ENCODE results near the gene NTN3.

Gene NTN3

DNA sequence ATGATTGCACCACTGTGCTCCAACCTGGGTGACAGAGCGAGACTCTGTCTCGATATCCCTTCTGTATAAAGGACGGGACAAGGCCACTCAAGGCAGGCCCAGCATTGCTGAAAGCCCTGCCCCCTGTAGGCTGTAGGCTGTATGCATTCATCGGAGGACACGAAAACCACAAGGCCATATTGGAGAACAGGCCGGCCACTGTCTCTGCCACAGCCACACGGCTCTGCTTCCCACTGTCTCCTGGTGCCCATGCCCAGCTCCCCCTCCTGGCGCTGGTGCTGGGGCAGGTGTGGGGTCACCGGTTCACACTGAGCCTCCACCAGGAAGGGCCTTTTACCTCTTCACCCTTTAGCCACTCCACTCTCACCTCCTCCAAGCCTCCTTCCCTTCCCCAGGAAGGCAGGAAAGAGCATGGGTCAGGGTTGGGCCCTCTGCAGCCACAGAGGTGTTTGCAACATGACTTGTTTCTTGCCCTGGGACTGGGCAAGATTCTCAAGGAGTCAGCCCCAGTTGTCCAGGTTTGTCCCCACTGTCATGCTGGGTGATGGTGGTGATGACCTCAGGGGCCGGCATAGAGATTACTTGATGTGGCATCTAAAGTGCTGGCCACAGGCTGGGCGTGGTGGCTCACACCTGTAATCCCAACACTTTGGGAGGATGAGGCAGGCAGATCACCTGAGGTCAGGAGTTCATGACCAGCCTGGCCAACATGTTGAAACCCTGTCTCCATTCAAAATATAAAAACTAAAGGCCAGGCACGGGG, 5.3 kb upstream of the NTN3 start:
- no peak overlapping the region for H3K27ac ChIP-seq (ENCODE audit: low read depth, low read length)
- no peaks in the 10 kb centered on the region for H3K9me3 ChIP-seq (ENCODE audit: control insufficient read depth in 5 of 5, low read length in 5 of 5)
- no peak overlapping the region for H3K4me3 ChIP-seq (ENCODE audit: low read depth in 1 of 5, low read length in 5 of 5)
- no peak overlapping the region for H3K9ac ChIP-seq (ENCODE audit: low read length in 5 of 5)
- H3K36me3 ChIP-seq (ENCODE audit: control insufficient read depth in 5 of 5, insufficient read depth in 5 of 5, low read length in 5 of 5): no peaks in the 10 kb centered on the region
- peaks cover 0 to 20% (median 9%) of the 10 kb centered on the region in 5 donors for H3K27me3 ChIP-seq (ENCODE audit: control insufficient read depth in 5 of 5, insufficient read depth in 4 of 5, low read length in 5 of 5)
- peaks cover 0 to 32% (median 22%) of the 10 kb centered on the region in 5 donors for H3K4me1 ChIP-seq (ENCODE audit: control insufficient read depth in 5 of 5, insufficient read depth in 5 of 5, low read length in 5 of 5)

DNA sequence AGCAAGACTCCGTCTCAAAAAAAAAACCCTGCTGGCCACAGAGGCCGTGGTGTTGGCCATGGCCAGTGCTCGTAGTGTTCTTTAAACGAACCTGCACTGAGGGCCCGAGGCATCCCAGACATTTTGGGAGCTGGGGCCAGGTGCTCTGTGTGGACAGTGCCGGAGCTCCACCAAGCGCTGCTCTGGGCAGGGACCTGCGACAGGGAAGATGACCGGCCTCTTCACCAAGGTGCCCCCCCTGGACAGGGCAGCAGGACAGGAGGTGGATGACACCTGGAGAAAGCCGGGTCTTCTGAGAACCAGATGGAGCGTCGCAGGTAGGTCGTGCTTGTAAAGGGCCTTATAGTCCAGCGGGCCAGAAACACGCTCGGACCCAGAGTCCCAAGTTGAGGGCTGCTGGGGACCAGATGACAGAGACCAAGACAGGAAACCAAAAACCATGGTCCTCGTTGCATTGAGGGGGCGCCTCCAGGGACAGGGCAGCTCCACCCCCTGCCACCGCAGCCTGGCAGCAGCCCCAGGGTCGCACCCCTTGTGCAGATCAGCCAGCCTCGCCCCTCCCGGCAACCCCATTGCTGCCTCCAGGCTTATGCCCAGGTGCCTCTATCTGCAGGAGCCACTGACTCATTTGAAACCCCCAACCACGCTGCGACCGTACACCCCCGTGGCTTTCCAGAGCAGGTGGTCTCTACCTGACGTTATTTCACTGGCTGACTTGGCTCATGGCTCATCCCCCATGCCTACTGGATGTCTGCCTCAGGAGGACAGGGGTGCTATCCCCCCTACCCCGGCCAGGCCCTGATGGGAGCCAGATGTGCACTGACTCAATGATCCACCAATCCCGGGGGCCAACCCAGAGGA, 4.2 kb upstream of the NTN3 start:
- Histone ChIP-seq H3K4me3 (ENCODE audit: low read depth in 1 of 5, low read length in 5 of 5) (peak overlapping the region in 3 of 5 donors; percentile 3 to 68 (median 53)), H3K9me3 (ENCODE audit: control insufficient read depth in 5 of 5, low read length in 5 of 5) (no peaks in the 10 kb centered on the region), H3K27me3 (ENCODE audit: control insufficient read depth in 5 of 5, insufficient read depth in 4 of 5, low read length in 5 of 5) (peaks cover 0 to 22% (median 12%) of the 10 kb centered on the region in 5 donors), H3K4me1 (ENCODE audit: control insufficient read depth in 5 of 5, insufficient read depth in 5 of 5, low read length in 5 of 5) (peaks cover 0 to 42% (median 28%) of the 10 kb centered on the region in 5 donors), H3K36me3 (ENCODE audit: control insufficient read depth in 5 of 5, insufficient read depth in 5 of 5, low read length in 5 of 5) (no peaks in the 10 kb centered on the region), H3K9ac (ENCODE audit: low read length in 5 of 5) (peak overlapping the region in 1 of 5 donors; percentile 9), H3K27ac (ENCODE audit: low read depth, low read length) (no peak overlapping the region)

DNA sequence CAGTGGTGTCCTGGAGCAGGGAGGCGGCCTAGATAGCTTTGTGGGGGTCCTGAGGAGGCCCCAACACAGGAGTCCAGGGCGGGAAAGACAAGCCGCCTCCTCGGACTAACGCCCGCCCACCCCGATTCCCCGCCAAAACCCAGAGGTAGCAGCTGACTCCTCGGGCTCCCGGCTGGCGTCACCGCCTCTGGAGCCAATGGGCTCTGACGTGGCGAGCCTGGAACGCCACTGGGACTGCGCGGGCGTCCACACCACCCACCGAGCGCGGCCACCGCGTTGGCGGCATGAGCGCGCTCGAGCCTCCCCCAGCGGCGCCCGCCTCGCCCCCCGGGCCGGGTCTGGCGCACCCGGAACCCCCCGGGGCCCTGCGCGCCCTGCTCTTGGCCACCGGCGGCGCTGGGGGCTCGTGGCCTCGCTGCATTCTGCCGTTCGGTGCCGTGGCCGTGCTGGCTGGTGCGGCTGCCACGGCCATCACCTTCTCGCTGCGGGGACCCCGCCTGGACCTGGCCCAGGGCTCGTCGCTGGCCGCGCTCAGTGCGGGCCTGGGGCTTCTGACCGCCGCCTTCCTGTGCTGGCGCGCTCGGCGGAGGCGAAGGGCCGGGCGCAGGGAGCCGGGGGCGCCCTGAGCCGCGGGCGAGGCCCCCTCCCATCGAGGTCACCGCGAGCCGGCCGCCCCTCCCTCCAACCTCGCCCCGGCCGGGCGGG, 3.4 kb upstream of the NTN3 start:
- peaks cover 0 to 49% (median 34%) of the 10 kb centered on the region in 5 donors for H3K4me1 ChIP-seq (ENCODE audit: control insufficient read depth in 5 of 5, insufficient read depth in 5 of 5, low read length in 5 of 5)
- H3K27me3 ChIP-seq (ENCODE audit: control insufficient read depth in 5 of 5, insufficient read depth in 4 of 5, low read length in 5 of 5): peaks cover 0 to 30% (median 13%) of the 10 kb centered on the region in 5 donors
- peak overlapping the region in 3 of 5 donors; percentile 35 to 62 (median 42) for H3K9ac ChIP-seq (ENCODE audit: low read length in 5 of 5)
- H3K9me3 ChIP-seq (ENCODE audit: control insufficient read depth in 5 of 5, low read length in 5 of 5): no peaks in the 10 kb centered on the region
- H3K36me3 ChIP-seq (ENCODE audit: control insufficient read depth in 5 of 5, insufficient read depth in 5 of 5, low read length in 5 of 5): no peaks in the 10 kb centered on the region
- H3K27ac ChIP-seq (ENCODE audit: low read depth, low read length): peak overlapping the region; percentile 50
- peak overlapping the region in 4 of 5 donors; percentile 39 to 68 (median 57) for H3K4me3 ChIP-seq (ENCODE audit: low read depth in 1 of 5, low read length in 5 of 5)

DNA sequence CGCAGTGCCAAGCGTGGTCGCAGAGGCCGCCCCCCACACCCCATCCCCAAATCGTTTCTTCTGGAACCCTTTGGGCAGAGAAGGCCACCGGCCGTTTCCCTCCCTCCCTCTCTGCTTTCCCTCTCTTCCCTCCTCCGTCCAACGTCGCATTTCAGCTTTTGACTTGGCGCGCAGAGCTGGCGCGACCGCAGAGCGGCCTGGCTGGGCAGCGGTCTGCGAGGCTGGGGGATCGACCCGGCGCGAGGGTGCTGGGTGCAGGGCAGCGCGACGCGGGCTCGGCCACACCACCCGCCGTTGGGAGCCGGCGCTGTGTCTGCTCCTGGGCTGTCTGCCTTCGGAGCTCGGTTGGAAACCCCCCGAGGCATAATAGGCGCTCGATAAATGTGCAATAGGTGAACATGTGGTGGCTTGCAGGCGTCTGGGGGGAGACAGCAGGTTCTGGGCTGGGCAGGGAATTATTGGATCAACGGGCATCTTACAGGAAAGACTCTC, 2.8 kb upstream of the NTN3 start:
- Histone ChIP-seq H3K36me3 (ENCODE audit: control insufficient read depth in 5 of 5, insufficient read depth in 5 of 5, low read length in 5 of 5) (no peaks in the 10 kb centered on the region), H3K27ac (ENCODE audit: low read depth, low read length) (peak overlapping the region; percentile 50), H3K9ac (ENCODE audit: low read length in 5 of 5) (peak overlapping the region in 4 of 5 donors; percentile 35 to 62 (median 42)), H3K27me3 (ENCODE audit: control insufficient read depth in 5 of 5, insufficient read depth in 4 of 5, low read length in 5 of 5) (peaks cover 0 to 35% (median 18%) of the 10 kb centered on the region in 5 donors), H3K4me1 (ENCODE audit: control insufficient read depth in 5 of 5, insufficient read depth in 5 of 5, low read length in 5 of 5) (peaks cover 0 to 54% (median 39%) of the 10 kb centered on the region in 5 donors), H3K4me3 (ENCODE audit: low read depth in 1 of 5, low read length in 5 of 5) (peak overlapping the region in 4 of 5 donors; percentile 39 to 68 (median 57)), H3K9me3 (ENCODE audit: control insufficient read depth in 5 of 5, low read length in 5 of 5) (no peaks in the 10 kb centered on the region)

DNA sequence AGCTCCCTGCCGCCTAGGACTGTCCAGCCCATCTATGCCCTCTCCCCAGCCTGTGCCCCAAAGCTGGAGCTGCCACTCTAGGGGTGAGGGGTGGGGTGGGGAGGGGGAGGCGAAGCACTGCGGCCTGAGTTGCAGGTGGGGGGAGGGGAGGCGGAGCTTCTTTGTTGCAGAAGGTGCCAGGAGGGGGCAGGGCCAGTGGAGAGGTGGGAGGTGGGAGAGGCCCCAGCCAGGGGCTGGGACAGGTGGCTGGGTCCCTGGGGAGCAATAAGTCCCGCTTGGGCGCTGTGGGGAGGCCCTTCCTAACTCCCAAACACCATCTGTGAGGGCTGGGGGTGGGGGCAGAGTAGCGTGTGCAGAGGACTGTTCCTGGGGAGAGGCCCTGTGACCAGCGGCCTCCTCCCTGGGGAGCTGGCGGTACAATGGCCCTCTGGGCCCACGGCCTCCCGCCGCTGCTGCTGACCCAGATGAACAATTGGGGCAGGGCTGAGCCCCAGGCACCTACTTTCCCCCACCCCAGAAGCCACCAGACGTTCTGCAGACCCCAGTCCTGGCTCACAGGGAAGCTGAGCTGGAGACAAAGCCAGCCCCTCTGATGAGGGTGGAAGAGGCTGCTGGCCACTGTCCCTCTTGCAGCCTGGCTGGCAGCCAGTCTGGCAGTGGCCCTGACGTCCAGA, 2.2 kb upstream of the NTN3 start:
- Histone ChIP-seq H3K4me3 (ENCODE audit: low read depth in 1 of 5, low read length in 5 of 5) (peak overlapping the region in 4 of 5 donors; percentile 39 to 68 (median 57)), H3K36me3 (ENCODE audit: control insufficient read depth in 5 of 5, insufficient read depth in 5 of 5, low read length in 5 of 5) (no peaks in the 10 kb centered on the region), H3K27me3 (ENCODE audit: control insufficient read depth in 5 of 5, insufficient read depth in 4 of 5, low read length in 5 of 5) (peaks cover 0 to 35% (median 18%) of the 10 kb centered on the region in 5 donors), H3K9me3 (ENCODE audit: control insufficient read depth in 5 of 5, low read length in 5 of 5) (no peaks in the 10 kb centered on the region), H3K9ac (ENCODE audit: low read length in 5 of 5) (peak overlapping the region in 2 of 5 donors; percentile 41 to 43), H3K27ac (ENCODE audit: low read depth, low read length) (no peak overlapping the region), H3K4me1 (ENCODE audit: control insufficient read depth in 5 of 5, insufficient read depth in 5 of 5, low read length in 5 of 5) (peaks cover 0 to 58% (median 43%) of the 10 kb centered on the region in 5 donors)

DNA sequence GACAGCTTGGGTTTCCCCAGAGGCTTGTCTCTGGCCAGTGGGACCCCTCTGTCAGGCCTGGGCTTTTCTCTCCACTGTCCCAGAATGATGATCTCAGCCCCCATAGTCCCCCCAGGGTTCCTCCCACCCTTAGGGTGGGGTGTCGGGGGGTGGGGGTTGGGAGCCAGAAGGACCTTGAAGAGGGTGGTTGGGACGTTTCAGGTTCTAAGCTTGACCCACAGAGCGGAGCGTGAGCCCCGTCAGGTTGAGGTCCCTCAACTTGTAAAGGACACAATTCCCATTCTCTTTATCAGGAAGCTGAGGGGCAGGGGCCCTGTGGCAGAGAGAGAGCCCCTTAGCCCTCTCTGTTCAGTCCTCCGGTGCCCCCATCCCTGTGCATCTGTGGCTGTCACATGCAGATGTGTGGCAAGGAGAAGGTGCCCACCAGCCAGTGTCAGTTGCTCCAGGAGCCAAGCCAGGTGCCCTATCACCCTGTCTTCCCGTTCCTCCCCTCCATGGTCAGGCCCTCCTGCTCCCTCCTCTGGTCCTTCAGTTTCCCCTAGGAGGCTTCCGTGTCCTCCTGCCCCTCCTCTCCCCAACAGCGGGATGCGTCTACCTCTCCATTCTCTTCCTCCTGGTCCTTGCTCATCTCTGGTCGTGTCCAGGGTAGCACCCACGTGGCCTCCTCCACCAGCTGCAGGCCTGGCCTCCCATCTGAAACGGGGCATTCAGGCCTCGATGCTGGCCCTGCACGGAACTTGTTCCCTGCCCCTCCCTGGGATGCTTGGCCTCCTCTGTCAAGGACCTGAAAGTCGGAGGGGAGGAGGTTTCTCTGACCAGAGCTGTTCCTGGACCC, 1.5 kb upstream of the NTN3 start:
- H3K36me3 ChIP-seq (ENCODE audit: control insufficient read depth in 5 of 5, insufficient read depth in 5 of 5, low read length in 5 of 5): no peaks in the 10 kb centered on the region
- peak overlapping the region; percentile 41 for H3K27ac ChIP-seq (ENCODE audit: low read depth, low read length)
- peaks cover 0 to 66% (median 50%) of the 10 kb centered on the region in 5 donors for H3K4me1 ChIP-seq (ENCODE audit: control insufficient read depth in 5 of 5, insufficient read depth in 5 of 5, low read length in 5 of 5)
- peak overlapping the region in 1 of 5 donors; percentile 41 for H3K9ac ChIP-seq (ENCODE audit: low read length in 5 of 5)
- H3K9me3 ChIP-seq (ENCODE audit: control insufficient read depth in 5 of 5, low read length in 5 of 5): no peaks in the 10 kb centered on the region
- peaks cover 0 to 35% (median 18%) of the 10 kb centered on the region in 5 donors for H3K27me3 ChIP-seq (ENCODE audit: control insufficient read depth in 5 of 5, insufficient read depth in 4 of 5, low read length in 5 of 5)
- H3K4me3 ChIP-seq (ENCODE audit: low read depth in 1 of 5, low read length in 5 of 5): peak overlapping the region in 1 of 5 donors; percentile 68

DNA sequence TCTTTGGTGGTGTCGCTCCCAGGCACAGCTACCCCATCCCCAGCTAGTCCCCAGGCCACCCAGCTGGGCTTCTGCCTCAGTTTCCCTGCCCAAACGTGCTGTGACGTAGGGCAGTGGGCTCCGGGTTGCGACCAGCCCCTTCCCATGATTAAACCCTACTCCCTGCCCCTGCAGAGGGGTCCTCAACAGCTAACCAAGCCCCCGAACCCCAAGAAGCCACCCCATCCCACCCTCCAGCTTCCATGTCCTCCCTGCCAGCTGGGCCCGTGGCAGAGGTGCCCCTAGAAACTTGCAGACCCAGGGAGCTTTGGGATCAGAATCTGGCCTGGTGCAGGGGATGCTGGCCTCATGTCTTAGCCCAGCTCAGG, 879 bp upstream of the NTN3 start:
- peak overlapping the region; percentile 41 for H3K27ac ChIP-seq (ENCODE audit: low read depth, low read length)

DNA sequence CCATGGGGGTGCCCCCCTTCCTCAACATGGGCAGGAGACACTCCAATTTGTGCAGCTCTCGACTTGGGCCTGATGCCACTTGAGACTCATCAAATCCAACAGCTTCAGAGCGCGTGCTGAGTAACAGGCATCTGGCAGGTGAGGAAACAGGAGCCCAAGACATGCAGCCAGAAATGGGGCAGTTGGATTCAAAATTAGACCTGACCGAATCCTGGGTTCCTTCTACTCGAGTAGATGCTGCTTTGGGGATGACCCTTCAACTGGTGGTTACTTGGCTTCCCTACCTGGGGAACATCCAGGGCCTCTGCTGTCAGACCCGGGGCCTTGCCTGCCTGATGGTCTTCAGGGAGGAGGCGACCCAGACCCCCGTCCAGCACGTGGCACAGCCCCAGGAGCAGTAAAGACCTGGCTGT, 488 bp upstream of the NTN3 start:
- Histone ChIP-seq H3K4me1 (ENCODE audit: control insufficient read depth in 5 of 5, insufficient read depth in 5 of 5, low read length in 5 of 5) (peaks cover 0 to 71% (median 53%) of the 10 kb centered on the region in 5 donors), H3K9ac (ENCODE audit: low read length in 5 of 5) (no peak overlapping the region), H3K27ac (ENCODE audit: low read depth, low read length) (no peak overlapping the region), H3K4me3 (ENCODE audit: low read depth in 1 of 5, low read length in 5 of 5) (no peak overlapping the region), H3K36me3 (ENCODE audit: control insufficient read depth in 5 of 5, insufficient read depth in 5 of 5, low read length in 5 of 5) (no peaks in the 10 kb centered on the region), H3K27me3 (ENCODE audit: control insufficient read depth in 5 of 5, insufficient read depth in 4 of 5, low read length in 5 of 5) (peaks cover 0 to 35% (median 18%) of the 10 kb centered on the region in 5 donors), H3K9me3 (ENCODE audit: control insufficient read depth in 5 of 5, low read length in 5 of 5) (no peaks in the 10 kb centered on the region)

More for the DNA sequence above, 879 bp upstream of the NTN3 start:
- Histone ChIP-seq H3K9ac (ENCODE audit: low read length in 5 of 5) (no peak overlapping the region), H3K36me3 (ENCODE audit: control insufficient read depth in 5 of 5, insufficient read depth in 5 of 5, low read length in 5 of 5) (no peaks in the 10 kb centered on the region), H3K4me3 (ENCODE audit: low read depth in 1 of 5, low read length in 5 of 5) (no peak overlapping the region), H3K9me3 (ENCODE audit: control insufficient read depth in 5 of 5, low read length in 5 of 5) (no peaks in the 10 kb centered on the region), H3K27me3 (ENCODE audit: control insufficient read depth in 5 of 5, insufficient read depth in 4 of 5, low read length in 5 of 5) (peaks cover 0 to 35% (median 18%) of the 10 kb centered on the region in 5 donors), H3K4me1 (ENCODE audit: control insufficient read depth in 5 of 5, insufficient read depth in 5 of 5, low read length in 5 of 5) (peaks cover 0 to 68% (median 50%) of the 10 kb centered on the region in 5 donors)

All from subcutaneous abdominal adipose tissue (tissue), 5 donors.